GM12865 (cell line): ENCODE data around the gene CFAP77.

ENCODE experiments used
- DNase-seq: peaks from one replicate; pipeline ENCODE4 v3.0.0; 2010; ENCODE audit warnings: low read depth
- H3K4me3 ChIP-seq: 2 replicates; pipeline ENCODE4 v1.5.1; 2011; ENCODE audit warnings: mild to moderate bottlenecking, low read depth, low read length, control low read depth
- CTCF ChIP-seq: IDR thresholded peaks from 2 replicates; pipeline ENCODE4 v1.5.1; 2011; ENCODE audit warnings: low read length, control low read depth, low read depth, inconsistent platforms; ENCODE audit not compliant: insufficient read depth; ENCODE audit errors: missing control alignments

The CFAP77 gene

GRCh38 chr9:132582786-132583583 lies 173.0 kb downstream of the CFAP77 start:
- DNase-seq: no peak
- H3K4me3 ChIP-seq: no peak overlapping the region
- no peak for TF ChIP-seq CTCF

GRCh38 chr9:132583584-132584304 lies 173.7 kb downstream of the CFAP77 start:
- no peak for TF ChIP-seq CTCF
- no peak for DNase-seq

GRCh38 chr9:132584601-132585560 lies 174.9 kb downstream of the CFAP77 start:
- TF ChIP-seq CTCF: no peak
- DNase-seq: no peak
- no peak overlapping the region for H3K4me3 ChIP-seq

More at GRCh38 chr9:132583584-132584304, 173.7 kb downstream of the CFAP77 start:
- H3K4me3 ChIP-seq: no peak overlapping the region

GRCh38 chr9:132585954-132586829 lies 176.2 kb downstream of the CFAP77 start:
- no peak for TF ChIP-seq CTCF
- DNase-seq: no peak
- no peak overlapping the region for H3K4me3 ChIP-seq

GRCh38 chr9:132586830-132587591 lies 177.0 kb downstream of the CFAP77 start:
- no peak for DNase-seq
- no peak overlapping the region for H3K4me3 ChIP-seq
- no peak for TF ChIP-seq CTCF
